ENCODE data around the gene KCNIP4.

KCNIP4 gene

GRCh38 chr4:21202959-21203358 lies 745.6 kb downstream of the KCNIP4 start:
- no peak for FAIRE-seq
- DNase-seq (ENCODE audit: insufficient read length, low spot score) = no peak
- no peak for TF ChIP-seq POLR2A (IDR thresholded peaks at IDR 0.05; ENCODE audit: low read depth, low read length)

DNA sequence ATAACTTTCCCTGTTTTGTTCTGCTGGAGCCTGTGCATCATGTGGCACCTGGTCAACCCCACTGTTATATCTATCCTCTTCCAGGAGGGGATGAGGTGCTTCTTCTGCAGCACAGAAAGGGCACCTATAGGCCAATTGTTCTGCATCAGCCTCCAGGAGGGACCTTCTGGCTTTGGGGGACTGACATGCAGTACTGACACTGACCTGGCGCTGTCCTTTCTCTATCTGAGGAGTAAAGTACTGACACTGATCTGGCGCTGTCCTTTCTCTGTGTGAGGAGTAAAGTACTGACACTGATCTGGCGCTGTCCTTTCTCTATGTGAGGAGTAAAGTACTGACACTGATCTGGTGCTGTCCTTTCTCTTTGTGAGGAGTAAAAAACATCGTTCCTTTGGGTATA lies 749.9 kb downstream of the KCNIP4 start:
- FAIRE-seq = no peak
- no peak for DNase-seq (ENCODE audit: insufficient read length, low spot score)
- no peak for TF ChIP-seq POLR2A (IDR thresholded peaks at IDR 0.05; ENCODE audit: low read depth, low read length)

GRCh38 chr4:21195682-21196081 lies 752.9 kb downstream of the KCNIP4 start:
- FAIRE-seq (no peak), DNase-seq (ENCODE audit: insufficient read length, low spot score) (no peak)
- no peak for TF ChIP-seq POLR2A (IDR thresholded peaks at IDR 0.05; ENCODE audit: low read depth, low read length)

- TF ChIP-seq POLR2A (IDR thresholded peaks at IDR 0.05; ENCODE audit: low read depth, low read length) = no peak
- FAIRE-seq (no peak), DNase-seq (ENCODE audit: insufficient read length, low spot score) (no peak)
These were observed 756.2 kb downstream of the KCNIP4 start for GRCh38 chr4:21192367-21192766.

- FAIRE-seq (no peak), DNase-seq (ENCODE audit: insufficient read length, low spot score) (no peak)
These were observed 757.3 kb downstream of the KCNIP4 start for GRCh38 chr4:21191317-21191716.

GRCh38 chr4:21184788-21185187 lies 763.8 kb downstream of the KCNIP4 start:
- DNase-seq (ENCODE audit: insufficient read length, low spot score) = no peak
- TF ChIP-seq POLR2A (IDR thresholded peaks at IDR 0.05; ENCODE audit: low read depth, low read length) = no peak
- FAIRE-seq = no peak

More at GRCh38 chr4:21191317-21191716, 757.3 kb downstream of the KCNIP4 start:
- TF ChIP-seq POLR2A (IDR thresholded peaks at IDR 0.05; ENCODE audit: low read depth, low read length) = no peak

DNA sequence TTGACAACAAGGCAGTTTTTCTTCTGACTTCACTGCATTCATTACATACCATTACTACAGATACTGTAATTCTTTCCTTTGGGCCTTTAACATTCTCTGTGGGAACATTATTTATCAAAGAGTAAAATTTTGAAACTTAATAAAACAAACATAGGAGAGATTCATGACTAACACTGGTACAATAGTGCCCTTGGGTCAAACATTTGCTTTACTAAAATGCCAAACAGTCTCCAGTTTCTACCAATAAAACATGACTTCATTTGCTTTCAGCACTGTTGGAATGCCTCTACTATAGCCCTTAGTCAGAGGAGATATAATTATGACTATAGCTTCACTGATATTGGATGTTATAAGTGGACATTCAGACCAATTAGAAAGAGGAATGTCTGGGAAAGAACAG lies 766.9 kb downstream of the KCNIP4 start:
- TF ChIP-seq POLR2A (IDR thresholded peaks at IDR 0.05; ENCODE audit: low read depth, low read length) = no peak
- no peak for FAIRE-seq
- DNase-seq (ENCODE audit: insufficient read length, low spot score) = no peak

- no peak for DNase-seq (ENCODE audit: insufficient read length, low spot score)
- no peak for TF ChIP-seq POLR2A (IDR thresholded peaks at IDR 0.05; ENCODE audit: low read depth, low read length)
- FAIRE-seq = no peak
These were observed 770.7 kb downstream of the KCNIP4 start for GRCh38 chr4:21177871-21178270.

- no peak for FAIRE-seq
- no peak for TF ChIP-seq POLR2A (IDR thresholded peaks at IDR 0.05; ENCODE audit: low read depth, low read length)
These were observed 771.5 kb downstream of the KCNIP4 start for GRCh38 chr4:21177092-21177491.

GRCh38 chr4:21167711-21168110 lies 780.9 kb downstream of the KCNIP4 start:
- no peak for TF ChIP-seq POLR2A (IDR thresholded peaks at IDR 0.05; ENCODE audit: low read depth, low read length)
- no peak for FAIRE-seq
- no peak for DNase-seq (ENCODE audit: insufficient read length, low spot score)

More at GRCh38 chr4:21177092-21177491, 771.5 kb downstream of the KCNIP4 start:
- DNase-seq (ENCODE audit: insufficient read length, low spot score) = no peak

DNA sequence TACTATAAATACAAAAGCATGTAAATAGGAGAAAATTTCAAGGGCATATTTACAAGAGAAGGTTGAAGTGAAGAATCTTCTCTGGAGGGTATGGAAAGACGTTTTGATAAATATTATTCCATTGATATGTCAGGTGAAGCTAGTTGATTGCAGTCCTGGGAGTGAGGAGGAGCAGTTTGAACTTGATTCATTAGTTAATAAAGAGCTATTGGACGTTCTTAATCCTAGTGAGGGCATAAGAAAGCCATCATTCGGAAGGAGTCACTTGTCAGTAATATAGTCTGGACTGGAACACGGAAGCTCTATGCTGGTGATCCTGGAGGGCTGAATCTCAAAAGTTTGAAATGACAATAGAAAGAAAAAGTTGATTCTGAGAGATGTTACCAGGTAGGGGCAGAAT lies 793.2 kb downstream of the KCNIP4 start:
- no peak for TF ChIP-seq POLR2A (IDR thresholded peaks at IDR 0.05; ENCODE audit: low read depth, low read length)
- FAIRE-seq (no peak), DNase-seq (ENCODE audit: insufficient read length, low spot score) (no peak)

DNA sequence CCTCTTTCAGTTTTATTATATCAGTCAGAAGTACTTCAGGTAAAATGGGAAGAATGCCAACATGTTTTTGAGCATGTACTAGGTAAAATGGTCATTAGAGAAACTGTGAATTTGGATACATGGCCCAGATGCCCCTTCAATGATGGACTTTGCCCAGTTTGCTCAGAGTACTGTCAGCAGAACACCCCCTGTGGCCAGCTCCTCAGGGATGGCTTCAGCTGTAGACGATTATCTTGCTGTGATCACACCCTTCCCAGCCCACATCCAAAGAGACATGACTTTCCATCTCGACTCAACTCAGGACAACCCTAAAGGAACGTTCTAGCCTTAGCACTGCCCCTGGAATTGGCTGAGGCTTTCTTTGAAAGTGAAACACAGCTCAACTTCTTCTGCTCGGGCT lies 809.2 kb downstream of the KCNIP4 start:
- FAIRE-seq (no peak), DNase-seq (ENCODE audit: insufficient read length, low spot score) (no peak)
- TF ChIP-seq POLR2A (IDR thresholded peaks at IDR 0.05; ENCODE audit: low read depth, low read length) = no peak

- no peak for TF ChIP-seq POLR2A (IDR thresholded peaks at IDR 0.05; ENCODE audit: low read depth, low read length)
- DNase-seq (ENCODE audit: insufficient read length, low spot score) (no peak), FAIRE-seq (no peak)
These were observed 812.4 kb downstream of the KCNIP4 start for GRCh38 chr4:21136051-21136630.

DNA sequence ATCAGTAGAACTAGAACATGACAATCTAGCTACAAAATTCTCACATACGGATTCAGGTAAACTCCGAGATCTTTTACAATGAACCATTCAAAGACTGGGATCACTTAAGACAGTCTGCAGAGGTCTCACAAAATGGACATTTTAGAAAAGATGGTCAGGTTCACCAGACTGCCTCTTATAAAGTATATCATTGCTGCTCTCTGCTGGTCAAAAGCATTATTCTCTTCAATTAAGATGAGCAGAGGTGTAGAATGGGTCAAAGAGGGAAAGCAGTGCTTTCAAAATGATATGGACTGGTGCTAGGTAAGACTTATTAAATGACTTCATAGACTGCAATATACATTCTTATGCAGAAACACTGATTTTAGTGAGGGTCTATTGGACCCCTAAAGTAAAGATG lies 813.6 kb downstream of the KCNIP4 start:
- no peak for FAIRE-seq
- TF ChIP-seq POLR2A (IDR thresholded peaks at IDR 0.05; ENCODE audit: low read depth, low read length) = no peak
- DNase-seq (ENCODE audit: insufficient read length, low spot score) = no peak

- DNase-seq (ENCODE audit: insufficient read length, low spot score) (no peak), FAIRE-seq (no peak)
- TF ChIP-seq POLR2A (IDR thresholded peaks at IDR 0.05; ENCODE audit: low read depth, low read length) = no peak
These were observed 818.0 kb downstream of the KCNIP4 start for GRCh38 chr4:21130606-21131005.

DNA sequence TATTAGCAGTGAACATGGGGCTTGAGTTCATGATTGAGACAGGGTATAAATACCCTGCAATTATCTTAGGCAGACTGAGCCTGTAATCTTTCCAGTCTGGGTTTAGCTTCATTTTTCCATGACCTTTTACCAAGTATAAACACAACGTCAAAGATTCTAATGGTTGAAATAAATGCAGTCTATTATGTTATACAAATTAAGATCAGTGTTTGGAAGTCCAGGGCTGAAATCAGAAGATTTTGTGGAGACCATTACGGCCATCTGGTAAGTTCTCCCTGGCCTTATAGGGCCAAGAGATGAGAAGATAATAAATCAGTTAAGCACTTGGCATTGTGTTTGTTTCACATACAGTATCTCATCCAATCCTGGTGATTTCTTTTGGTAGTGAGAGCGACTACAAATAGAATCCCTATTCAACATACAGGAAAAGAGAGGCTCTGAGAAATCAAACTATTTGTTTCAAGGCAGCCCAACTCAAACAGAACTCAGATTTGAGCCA lies 822.5 kb downstream of the KCNIP4 start:
- DNase-seq (ENCODE audit: insufficient read length, low spot score) = no peak
- no peak for FAIRE-seq
- no peak for TF ChIP-seq POLR2A (IDR thresholded peaks at IDR 0.05; ENCODE audit: low read depth, low read length)
